Fibroblast of villous mesenchyme (primary cell): ENCODE data around the gene FRMD4A. TPM values are rescaled to one million over a fixed set of nuclear protein-coding genes. Genes with fewer than 3 reads are reported as not detected.

ENCODE experiments used
- DNase-seq: peaks from one replicate; pipeline ENCODE4 v3.0.0-alpha.2; 2010; ENCODE audit warnings: low read depth
- H3K4me3 ChIP-seq: 2 replicates; pipeline ENCODE4 v1.5.1; 2011; ENCODE audit warnings: low read depth, mild to moderate bottlenecking, low read length
- CTCF ChIP-seq: IDR thresholded peaks from 2 replicates; pipeline ENCODE4 v1.5.1; 2012; ENCODE audit warnings: low read depth, mild to moderate bottlenecking, low read length; ENCODE audit not compliant: insufficient read depth
- total RNA-seq: library from RNA; depleted of rRNA; stranded (reverse); fragments of >200 nt; gene quantifications from 2 replicates; pipeline ENCODE4 v1.2.3, GENCODE V29; 2012

Gene FRMD4A
- total RNA-seq, 1 donor: 40.2 TPM

GRCh38 chr10:14360515-14360914 is 29.8 kb upstream of the FRMD4A start:
- DNase-seq: no peak
- H3K4me3 ChIP-seq: no peak overlapping the region
- TF ChIP-seq CTCF: no peak

GRCh38 chr10:14358886-14359573 is 28.3 kb upstream of the FRMD4A start:
- no peak for DNase-seq
- H3K4me3 ChIP-seq: no peak overlapping the region
- TF ChIP-seq CTCF: no peak

GRCh38 chr10:14356921-14357320 is 26.2 kb upstream of the FRMD4A start:
- TF ChIP-seq CTCF: no peak
- DNase-seq: peak; percentile 1
- no peak overlapping the region for H3K4me3 ChIP-seq

DNA sequence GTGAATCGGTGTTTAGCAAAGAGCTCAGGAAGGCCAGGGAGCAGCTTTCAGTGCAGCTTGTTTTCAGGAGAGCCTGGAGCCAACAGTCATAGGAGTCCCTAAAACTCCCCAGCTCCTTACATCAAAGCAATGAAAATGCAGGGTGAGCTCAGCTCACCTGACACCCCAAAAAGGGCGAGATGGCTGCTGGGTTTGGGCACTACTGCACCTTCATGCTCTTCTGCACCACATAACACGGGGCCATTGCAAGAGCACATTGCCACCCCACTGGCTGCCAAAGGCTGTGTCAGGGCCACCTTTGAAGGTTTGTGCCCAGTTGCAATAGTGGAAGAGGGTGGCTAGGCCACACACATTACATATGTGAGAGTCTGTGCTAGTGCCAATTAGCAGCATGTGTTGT is 25.0 kb upstream of the FRMD4A start:
- H3K4me3 ChIP-seq: no peak overlapping the region
- no peak for DNase-seq
- TF ChIP-seq CTCF: no peak

GRCh38 chr10:14353291-14353913 is 22.7 kb upstream of the FRMD4A start:
- no peak overlapping the region for H3K4me3 ChIP-seq
- TF ChIP-seq CTCF: no peak
- DNase-seq: no peak

- no peak for DNase-seq
- TF ChIP-seq CTCF: no peak
- H3K4me3 ChIP-seq: no peak overlapping the region
Measured at GRCh38 chr10:14350006-14350405, 19.3 kb upstream of the FRMD4A start.
